ENCODE measurements around the gene ANKMY1.

The ANKMY1 gene

DNA sequence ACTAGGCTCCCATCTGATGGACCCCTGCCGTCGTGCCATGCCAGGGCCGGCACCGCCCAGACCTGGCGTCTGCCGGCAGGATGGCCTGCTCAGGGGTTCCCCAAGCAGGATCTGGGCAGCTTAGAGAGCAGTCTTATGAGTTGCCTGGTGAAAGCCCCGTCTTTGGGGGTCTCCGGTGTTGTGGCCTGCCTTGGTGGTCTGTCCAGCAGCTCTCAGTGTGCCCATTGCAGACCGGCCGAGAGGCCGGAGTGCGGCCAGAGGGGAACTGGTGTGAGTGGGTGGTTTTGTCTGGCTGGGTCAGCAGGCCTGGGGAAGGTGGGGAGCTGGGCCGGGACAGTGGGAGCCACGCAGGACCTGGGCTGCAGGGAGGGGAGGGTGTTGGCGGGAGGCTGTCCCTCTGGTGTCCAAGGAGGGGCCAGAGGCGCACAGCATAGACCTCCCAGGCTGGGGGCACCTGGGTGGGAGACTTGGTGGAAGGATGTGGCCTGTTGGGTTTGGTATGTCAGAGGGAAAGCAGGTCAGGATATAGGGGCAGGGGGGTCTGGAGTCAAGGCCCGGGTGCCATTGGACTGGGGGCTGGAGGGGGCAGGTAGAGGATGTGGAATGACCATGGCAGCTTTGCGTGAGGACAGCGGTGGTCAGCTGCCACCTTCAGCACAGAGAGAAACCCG is 105.9 kb downstream of the ANKMY1 start:
- H3K4me3 ChIP-seq (ENCODE audit: low read depth, low read length) = peak overlapping the region; percentile 43
- DNase-seq (ENCODE audit: low read depth) = no peak
- TF ChIP-seq, protein P1, sequence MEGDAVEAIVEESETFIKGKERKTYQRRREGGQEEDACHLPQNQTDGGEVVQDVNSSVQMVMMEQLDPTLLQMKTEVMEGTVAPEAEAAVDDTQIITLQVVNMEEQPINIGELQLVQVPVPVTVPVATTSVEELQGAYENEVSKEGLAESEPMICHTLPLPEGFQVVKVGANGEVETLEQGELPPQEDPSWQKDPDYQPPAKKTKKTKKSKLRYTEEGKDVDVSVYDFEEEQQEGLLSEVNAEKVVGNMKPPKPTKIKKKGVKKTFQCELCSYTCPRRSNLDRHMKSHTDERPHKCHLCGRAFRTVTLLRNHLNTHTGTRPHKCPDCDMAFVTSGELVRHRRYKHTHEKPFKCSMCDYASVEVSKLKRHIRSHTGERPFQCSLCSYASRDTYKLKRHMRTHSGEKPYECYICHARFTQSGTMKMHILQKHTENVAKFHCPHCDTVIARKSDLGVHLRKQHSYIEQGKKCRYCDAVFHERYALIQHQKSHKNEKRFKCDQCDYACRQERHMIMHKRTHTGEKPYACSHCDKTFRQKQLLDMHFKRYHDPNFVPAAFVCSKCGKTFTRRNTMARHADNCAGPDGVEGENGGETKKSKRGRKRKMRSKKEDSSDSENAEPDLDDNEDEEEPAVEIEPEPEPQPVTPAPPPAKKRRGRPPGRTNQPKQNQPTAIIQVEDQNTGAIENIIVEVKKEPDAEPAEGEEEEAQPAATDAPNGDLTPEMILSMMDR (IDR thresholded peaks at IDR 0.05; ENCODE audit: control insufficient read depth, extremely low read depth, insufficient read depth) = no peak

DNA sequence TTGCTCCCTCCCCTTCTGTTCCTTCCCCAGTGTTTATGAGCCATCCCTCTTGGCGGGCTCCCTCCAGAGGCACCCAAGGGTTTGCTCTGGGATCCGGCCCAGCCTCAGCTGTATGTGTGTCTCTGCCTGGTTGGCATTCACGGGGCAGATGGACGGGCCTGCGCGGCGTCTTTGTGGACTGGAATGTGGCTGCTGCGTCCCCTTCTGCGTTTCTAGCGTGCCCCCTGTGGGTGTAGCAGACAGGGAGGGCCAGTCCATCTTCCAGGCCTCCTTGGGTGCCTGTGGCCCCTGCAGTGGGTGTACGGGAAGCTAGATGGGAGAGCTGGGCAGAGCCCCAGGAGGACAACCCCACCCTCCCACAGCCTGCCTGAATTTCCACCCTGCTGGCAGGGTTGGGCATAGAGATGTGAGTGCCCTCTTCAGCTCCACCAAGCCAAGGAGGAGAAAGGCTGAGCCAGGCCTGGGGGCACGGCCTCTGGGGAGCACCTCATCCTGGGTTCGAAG is 106.6 kb downstream of the ANKMY1 start:
- TF ChIP-seq, protein P1 (IDR thresholded peaks at IDR 0.05; ENCODE audit: control insufficient read depth, extremely low read depth, insufficient read depth) = no peak
- no peak for DNase-seq (ENCODE audit: low read depth)
- H3K4me3 ChIP-seq (ENCODE audit: low read depth, low read length) = no peak overlapping the region

DNA sequence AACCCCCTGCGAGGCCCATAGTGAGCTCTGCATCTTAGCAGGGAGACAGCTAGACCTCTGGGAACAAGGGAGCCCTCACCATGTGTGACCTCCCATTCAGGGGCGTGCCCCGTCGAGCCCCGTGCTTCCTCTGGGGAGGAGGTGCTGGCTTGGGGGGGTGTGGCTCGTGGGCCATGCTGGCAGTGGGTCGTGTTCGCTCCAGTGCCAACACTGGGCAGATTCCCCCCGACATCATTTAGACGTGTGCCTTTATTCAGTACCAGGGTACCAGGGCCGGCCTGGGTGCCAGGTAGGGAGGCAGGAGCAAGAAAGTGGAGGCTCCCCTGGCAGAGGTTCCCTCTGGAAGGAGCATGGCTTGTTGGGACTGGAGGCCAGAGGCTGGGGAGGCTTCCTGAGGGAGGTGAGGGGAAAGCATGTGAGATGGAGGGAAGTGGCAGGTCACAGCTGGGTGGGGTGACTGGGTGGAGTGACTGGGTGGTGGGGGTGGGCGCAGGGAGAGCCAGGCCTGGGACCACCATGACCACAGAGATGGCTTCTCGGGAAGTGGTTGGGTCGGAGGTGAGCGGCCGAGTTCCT is 107.2 kb downstream of the ANKMY1 start:
- TF ChIP-seq, protein P1 (IDR thresholded peaks at IDR 0.05; ENCODE audit: control insufficient read depth, extremely low read depth, insufficient read depth) = no peak
- DNase-seq (ENCODE audit: low read depth) = no peak
- H3K4me3 ChIP-seq (ENCODE audit: low read depth, low read length) = no peak overlapping the region

DNA sequence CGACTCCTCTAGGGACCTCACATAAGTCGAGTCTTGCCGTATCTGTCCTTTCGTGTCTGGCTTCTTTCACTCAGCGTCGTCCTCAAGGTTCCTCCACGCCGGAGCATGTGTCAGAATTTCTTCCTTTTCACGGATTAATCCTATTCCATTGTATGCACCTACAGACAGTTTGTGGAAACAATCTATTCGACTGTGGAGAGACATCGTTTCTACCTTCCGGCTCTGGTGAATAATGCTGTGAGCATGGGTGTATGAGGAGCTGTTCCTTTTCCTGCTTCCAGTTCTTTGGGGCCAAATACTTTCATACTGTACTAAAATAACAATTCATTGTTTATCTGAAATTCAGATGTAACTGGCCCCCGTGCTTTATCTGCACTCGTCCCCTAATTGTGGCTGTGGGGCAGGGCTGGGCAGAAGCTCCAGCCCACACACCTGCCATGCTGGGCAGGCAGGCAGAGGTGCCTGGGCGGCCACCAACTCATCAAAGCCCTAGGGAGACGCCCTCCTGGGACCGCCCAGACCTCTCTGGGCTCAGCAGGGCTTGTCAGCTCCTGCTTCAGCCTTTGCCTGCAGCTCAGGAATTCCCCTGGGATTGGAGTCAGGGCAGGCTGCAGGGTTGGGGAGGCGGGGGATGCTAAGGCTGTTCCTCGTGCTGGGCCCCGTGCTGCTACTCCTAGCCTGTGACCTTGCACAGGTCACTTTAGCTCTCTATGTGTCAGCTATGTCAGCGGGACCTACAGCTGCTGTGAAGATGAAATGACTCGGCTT is 107.8 kb downstream of the ANKMY1 start:
- TF ChIP-seq, protein P1 (IDR thresholded peaks at IDR 0.05; ENCODE audit: control insufficient read depth, extremely low read depth, insufficient read depth) = no peak
- DNase-seq (ENCODE audit: low read depth) = no peak
- no peak overlapping the region for H3K4me3 ChIP-seq (ENCODE audit: low read depth, low read length)

DNA sequence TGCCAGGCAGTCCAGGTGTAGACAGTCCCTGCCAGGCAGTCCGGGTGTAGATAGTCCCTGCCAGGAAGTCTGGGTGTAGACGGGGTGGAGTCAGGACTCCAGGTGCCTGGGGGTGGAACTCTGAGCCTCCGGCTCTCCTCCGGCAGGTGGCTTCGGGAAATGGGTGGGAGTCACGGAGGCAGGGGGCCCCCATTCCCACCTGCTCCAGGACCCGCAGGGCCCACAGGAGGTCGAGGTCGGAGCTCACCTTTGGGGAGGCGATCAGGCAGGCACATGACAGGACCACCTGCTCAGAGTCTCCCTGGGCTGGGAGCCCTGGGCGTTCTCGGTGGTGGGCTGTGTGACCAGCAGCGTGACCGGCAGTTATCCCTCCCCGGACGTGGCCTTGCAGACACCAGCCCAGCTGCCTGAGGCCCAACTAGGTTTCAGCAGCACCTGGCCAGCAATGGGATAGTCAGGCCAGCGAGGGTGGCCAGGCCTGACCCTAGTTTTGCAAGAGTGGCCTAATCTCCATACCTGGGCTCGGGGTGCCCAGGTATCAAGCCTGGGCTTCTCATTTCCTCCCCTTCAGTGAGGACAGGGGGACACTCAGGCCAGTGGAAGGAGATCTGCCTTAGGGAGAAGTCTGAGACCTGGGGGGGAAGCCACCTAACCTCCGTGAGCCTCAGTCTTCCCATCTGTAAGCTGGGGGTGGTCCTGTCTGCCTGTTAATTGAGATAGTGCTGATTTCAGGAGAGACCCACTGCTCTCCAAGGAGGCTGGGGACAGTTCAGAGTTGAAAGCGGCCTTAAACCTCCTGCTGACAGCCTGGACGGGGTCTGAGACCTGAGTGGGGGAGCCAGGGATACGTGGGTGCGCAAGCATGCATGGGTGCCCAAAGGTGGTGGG is 109.2 kb downstream of the ANKMY1 start:
- TF ChIP-seq, protein P1 (IDR thresholded peaks at IDR 0.05; ENCODE audit: control insufficient read depth, extremely low read depth, insufficient read depth) = no peak
- no peak for DNase-seq (ENCODE audit: low read depth)

DNA sequence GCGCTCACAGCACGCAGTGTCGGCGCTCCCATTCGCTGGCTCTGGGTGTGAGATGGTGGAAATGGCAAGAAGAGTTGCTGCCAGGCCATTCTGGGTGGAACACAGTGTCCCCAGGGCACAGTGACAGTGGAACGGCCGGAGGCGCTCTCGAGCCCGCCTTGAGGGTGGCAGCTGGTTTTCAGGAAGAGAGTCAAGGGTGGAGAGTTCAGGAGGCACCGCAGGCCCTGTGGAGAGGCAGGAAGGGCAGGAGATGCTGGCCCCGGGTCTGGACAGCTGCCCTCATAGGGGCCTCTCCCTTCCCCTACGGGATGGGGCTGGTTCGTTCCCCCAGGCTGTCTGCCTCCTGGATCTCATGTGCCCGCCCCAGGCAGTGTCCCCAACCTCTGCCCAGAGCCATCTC is 109.9 kb downstream of the ANKMY1 start:
- TF ChIP-seq, protein P1 (IDR thresholded peaks at IDR 0.05; ENCODE audit: control insufficient read depth, extremely low read depth, insufficient read depth) = no peak
- no peak for DNase-seq (ENCODE audit: low read depth)
- no peak overlapping the region for H3K4me3 ChIP-seq (ENCODE audit: low read depth, low read length)

More for the DNA sequence above, 109.2 kb downstream of the ANKMY1 start:
- H3K4me3 ChIP-seq (ENCODE audit: low read depth, low read length) = no peak overlapping the region
